ENCODE data around the gene PJA1.

The PJA1 gene

DNA sequence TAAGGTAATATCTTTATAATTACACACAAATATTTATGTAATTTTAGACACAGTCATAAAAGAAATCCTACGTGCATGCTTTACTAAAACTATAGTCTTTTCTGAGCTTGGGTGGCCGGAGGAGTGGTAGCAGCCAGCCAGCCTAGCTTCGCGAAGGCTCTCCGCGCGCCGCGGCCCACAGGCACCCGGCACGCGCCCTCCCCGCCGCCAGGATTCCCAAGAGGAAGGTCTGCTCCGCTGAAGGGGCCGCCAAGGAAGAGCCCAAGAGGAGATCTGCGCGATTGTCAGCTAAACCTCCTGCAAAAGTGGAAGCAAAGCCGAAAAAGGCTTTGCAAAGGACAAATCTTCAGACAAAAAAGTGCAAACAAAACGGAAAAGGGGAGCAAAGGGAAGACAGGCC lies 8.7 kb upstream of the PJA1 start:
- TF ChIP-seq, protein P1, sequence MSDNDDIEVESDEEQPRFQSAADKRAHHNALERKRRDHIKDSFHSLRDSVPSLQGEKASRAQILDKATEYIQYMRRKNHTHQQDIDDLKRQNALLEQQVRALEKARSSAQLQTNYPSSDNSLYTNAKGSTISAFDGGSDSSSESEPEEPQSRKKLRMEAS (IDR thresholded peaks at IDR 0.05): no peak
- TF ChIP-seq CEBPB (IDR thresholded peaks at IDR 0.05): no peak
- TF ChIP-seq TAF1 (IDR thresholded peaks at IDR 0.05; ENCODE audit: low read depth): no peak
- TF ChIP-seq, protein P2, sequence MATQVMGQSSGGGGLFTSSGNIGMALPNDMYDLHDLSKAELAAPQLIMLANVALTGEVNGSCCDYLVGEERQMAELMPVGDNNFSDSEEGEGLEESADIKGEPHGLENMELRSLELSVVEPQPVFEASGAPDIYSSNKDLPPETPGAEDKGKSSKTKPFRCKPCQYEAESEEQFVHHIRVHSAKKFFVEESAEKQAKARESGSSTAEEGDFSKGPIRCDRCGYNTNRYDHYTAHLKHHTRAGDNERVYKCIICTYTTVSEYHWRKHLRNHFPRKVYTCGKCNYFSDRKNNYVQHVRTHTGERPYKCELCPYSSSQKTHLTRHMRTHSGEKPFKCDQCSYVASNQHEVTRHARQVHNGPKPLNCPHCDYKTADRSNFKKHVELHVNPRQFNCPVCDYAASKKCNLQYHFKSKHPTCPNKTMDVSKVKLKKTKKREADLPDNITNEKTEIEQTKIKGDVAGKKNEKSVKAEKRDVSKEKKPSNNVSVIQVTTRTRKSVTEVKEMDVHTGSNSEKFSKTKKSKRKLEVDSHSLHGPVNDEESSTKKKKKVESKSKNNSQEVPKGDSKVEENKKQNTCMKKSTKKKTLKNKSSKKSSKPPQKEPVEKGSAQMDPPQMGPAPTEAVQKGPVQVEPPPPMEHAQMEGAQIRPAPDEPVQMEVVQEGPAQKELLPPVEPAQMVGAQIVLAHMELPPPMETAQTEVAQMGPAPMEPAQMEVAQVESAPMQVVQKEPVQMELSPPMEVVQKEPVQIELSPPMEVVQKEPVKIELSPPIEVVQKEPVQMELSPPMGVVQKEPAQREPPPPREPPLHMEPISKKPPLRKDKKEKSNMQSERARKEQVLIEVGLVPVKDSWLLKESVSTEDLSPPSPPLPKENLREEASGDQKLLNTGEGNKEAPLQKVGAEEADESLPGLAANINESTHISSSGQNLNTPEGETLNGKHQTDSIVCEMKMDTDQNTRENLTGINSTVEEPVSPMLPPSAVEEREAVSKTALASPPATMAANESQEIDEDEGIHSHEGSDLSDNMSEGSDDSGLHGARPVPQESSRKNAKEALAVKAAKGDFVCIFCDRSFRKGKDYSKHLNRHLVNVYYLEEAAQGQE (IDR thresholded peaks at IDR 0.05; ENCODE audit: low read depth): no peak
- TF ChIP-seq CREB1 (IDR thresholded peaks at IDR 0.05; ENCODE audit: low read depth): no peak

DNA sequence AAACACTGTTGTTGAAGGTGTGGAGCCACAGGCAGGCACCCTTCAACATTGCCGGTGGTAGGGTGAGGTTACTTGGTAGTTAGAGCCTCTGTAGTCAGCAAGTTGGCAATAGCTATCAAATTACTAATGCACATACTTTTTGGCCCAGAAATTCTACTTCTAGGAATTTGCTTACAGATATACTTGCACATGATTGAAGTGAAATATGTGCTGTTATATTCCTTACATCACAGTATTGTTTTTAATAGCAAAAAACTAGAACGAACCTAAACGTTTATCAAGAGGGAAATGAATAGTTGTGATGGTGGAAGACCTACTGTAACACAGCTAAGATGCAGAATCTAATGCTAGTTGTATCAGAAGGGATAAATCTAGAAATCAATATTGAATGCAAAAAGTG lies 7.7 kb upstream of the PJA1 start:
- TF ChIP-seq FOXM1 (IDR thresholded peaks at IDR 0.05; ENCODE audit: borderline replicate concordance, low read depth) (no peak), RAD21 (IDR thresholded peaks at IDR 0.05; ENCODE audit: low read depth) (no peak), ZBTB7A (IDR thresholded peaks at IDR 0.05; ENCODE audit: low read depth) (no peak), CREB1 (IDR thresholded peaks at IDR 0.05; ENCODE audit: low read depth) (no peak), TEAD4 (IDR thresholded peaks at IDR 0.05) (no peak), EP300 (IDR thresholded peaks at IDR 0.05; ENCODE audit: borderline replicate concordance) (no peak), EGR1 (IDR thresholded peaks at IDR 0.05) (no peak), TAF1 (IDR thresholded peaks at IDR 0.05; ENCODE audit: low read depth) (no peak), CEBPB (IDR thresholded peaks at IDR 0.05) (no peak), YY1 (IDR thresholded peaks at IDR 0.05; ENCODE audit: low read depth) (no peak), NFIC (IDR thresholded peaks at IDR 0.05) (no peak), TCF12 (IDR thresholded peaks at IDR 0.05; ENCODE audit: low read depth) (no peak)
- TF ChIP-seq, protein P2 (IDR thresholded peaks at IDR 0.05; ENCODE audit: low read depth): no peak
- TF ChIP-seq, protein P3, sequence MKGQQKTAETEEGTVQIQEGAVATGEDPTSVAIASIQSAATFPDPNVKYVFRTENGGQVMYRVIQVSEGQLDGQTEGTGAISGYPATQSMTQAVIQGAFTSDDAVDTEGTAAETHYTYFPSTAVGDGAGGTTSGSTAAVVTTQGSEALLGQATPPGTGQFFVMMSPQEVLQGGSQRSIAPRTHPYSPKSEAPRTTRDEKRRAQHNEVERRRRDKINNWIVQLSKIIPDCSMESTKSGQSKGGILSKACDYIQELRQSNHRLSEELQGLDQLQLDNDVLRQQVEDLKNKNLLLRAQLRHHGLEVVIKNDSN (IDR thresholded peaks at IDR 0.05): no peak
- TF ChIP-seq, protein P1 (IDR thresholded peaks at IDR 0.05): no peak

DNA sequence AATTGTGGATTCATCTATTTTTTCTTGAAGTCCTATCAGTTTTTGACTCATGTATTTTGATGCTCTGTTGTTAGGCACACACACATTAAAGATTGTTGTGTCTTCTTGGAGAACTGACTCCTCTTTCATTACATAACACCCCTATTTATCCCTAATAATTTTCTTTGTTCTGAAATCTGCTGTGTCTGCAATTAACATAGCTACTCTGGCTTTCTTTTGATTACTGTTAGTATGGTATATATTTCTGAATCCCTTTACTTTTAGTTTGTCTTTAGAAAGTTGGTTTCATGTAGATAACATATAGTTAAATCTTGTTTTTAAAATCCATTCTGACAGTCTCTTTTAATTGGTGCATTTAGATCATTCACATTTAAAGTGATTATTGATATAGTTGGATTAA lies 5.1 kb upstream of the PJA1 start:
- no peak for TF ChIP-seq ZBTB7A (IDR thresholded peaks at IDR 0.05; ENCODE audit: low read depth)
- no peak for TF ChIP-seq NFIC (IDR thresholded peaks at IDR 0.05)
- no peak for TF ChIP-seq EP300 (IDR thresholded peaks at IDR 0.05; ENCODE audit: borderline replicate concordance)
- TF ChIP-seq TAF1 (IDR thresholded peaks at IDR 0.05; ENCODE audit: low read depth): no peak
- TF ChIP-seq RAD21 (IDR thresholded peaks at IDR 0.05; ENCODE audit: low read depth): no peak
- TF ChIP-seq, protein P2 (IDR thresholded peaks at IDR 0.05; ENCODE audit: low read depth): no peak
- no peak for TF ChIP-seq TEAD4 (IDR thresholded peaks at IDR 0.05)
- no peak for TF ChIP-seq CEBPB (IDR thresholded peaks at IDR 0.05)
- no peak for TF ChIP-seq FOXM1 (IDR thresholded peaks at IDR 0.05; ENCODE audit: borderline replicate concordance, low read depth)
- TF ChIP-seq YY1 (IDR thresholded peaks at IDR 0.05; ENCODE audit: low read depth): no peak
- no peak for TF ChIP-seq TCF12 (IDR thresholded peaks at IDR 0.05; ENCODE audit: low read depth)
- TF ChIP-seq, protein P1 (IDR thresholded peaks at IDR 0.05): no peak

DNA sequence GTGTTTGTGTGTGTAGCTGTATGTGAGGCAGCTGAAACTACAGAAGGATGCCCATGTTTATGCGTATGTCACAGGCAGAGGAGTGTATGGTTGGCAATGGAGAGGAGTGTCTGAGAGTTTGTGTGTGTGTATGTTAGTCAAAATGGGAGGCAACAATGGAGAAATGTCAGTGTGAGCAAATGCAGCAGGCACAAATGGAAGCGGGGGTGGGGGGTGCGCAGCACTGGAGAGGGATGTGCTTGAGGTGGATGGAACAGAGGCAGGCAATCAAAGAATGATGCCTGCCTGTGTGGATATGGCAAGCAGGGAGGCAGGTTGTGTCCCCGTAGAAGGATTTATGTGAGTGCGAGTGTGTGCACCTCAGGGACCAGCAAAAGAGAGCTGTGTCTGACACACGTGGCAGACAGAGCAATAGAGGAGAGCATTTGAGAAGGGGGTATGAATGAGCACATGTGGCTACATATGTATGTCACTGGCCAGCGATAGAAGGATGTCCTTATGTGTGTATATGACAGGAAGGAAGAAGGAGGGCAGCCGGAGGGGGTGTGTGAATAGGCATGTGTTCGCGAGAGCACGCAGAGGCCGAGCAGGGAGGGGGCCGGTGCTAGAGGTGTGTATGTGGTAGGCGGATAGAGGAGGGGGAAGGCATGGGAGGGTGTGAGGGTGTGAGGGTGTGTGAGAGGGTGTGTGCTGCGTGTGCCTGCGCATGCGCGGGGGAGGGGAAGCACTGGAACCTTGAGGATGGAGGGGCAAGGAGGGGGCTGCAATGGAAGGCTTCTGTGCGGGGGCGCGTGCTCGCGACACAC lies 1.1 kb downstream of the PJA1 start:
- TF ChIP-seq, protein P1 (IDR thresholded peaks at IDR 0.05): no peak
- TF ChIP-seq EP300 (IDR thresholded peaks at IDR 0.05; ENCODE audit: borderline replicate concordance) (no peak), CREB1 (IDR thresholded peaks at IDR 0.05; ENCODE audit: low read depth) (no peak), NFIC (IDR thresholded peaks at IDR 0.05) (no peak), YY1 (IDR thresholded peaks at IDR 0.05; ENCODE audit: low read depth) (no peak), ZBTB7A (IDR thresholded peaks at IDR 0.05; ENCODE audit: low read depth) (no peak), FOXM1 (IDR thresholded peaks at IDR 0.05; ENCODE audit: borderline replicate concordance, low read depth) (no peak), TCF12 (IDR thresholded peaks at IDR 0.05; ENCODE audit: low read depth) (no peak), RAD21 (IDR thresholded peaks at IDR 0.05; ENCODE audit: low read depth) (no peak), TAF1 (IDR thresholded peaks at IDR 0.05; ENCODE audit: low read depth) (no peak), TEAD4 (IDR thresholded peaks at IDR 0.05) (no peak), EGR1 (IDR thresholded peaks at IDR 0.05) (no peak), CEBPB (IDR thresholded peaks at IDR 0.05) (no peak)
- TF ChIP-seq, protein P3 (IDR thresholded peaks at IDR 0.05): no peak
- TF ChIP-seq, protein P2 (IDR thresholded peaks at IDR 0.05; ENCODE audit: low read depth): no peak
